RWPE1 (cell line): ENCODE data around the gene TPT1.
A peak's percentile ranks its signal among the peaks of the same experiment; 100 is the strongest.

Experiments
- CTCF ChIA-PET: fragments of 350-600 bp; sonication (Branson Sonifier 250); formaldehyde crosslinking; extraction: SDS; loops from one replicate; lab custom pipeline; 2021; lab: Yijun Ruan, JAX
- POLR2A ChIA-PET: fragments of 400-600 bp; formaldehyde crosslinking; extraction: SDS; loops from one replicate; lab custom pipeline; 2020; ENCODE audit warnings: antibody characterized with exemption; ENCODE audit not compliant: low non-redundant PET; lab: Yijun Ruan, JAX
- DNase-seq: peaks from one replicate; pipeline ENCODE4 v3.0.0; 2012; ENCODE audit warnings: low spot score
- H3K27ac ChIP-seq: fragments of 450-650 bp; 2 replicates; pipeline ENCODE4 v1.5.1; 2017
- TF ChIP-seq, protein P1 (sequence below): fragments of 450-650 bp; conservative IDR thresholded peaks from 2 replicates; pipeline ENCODE4 v1.5.1; 2017; ENCODE audit warnings: low read depth, mild to moderate bottlenecking

Gene TPT1

DNA sequence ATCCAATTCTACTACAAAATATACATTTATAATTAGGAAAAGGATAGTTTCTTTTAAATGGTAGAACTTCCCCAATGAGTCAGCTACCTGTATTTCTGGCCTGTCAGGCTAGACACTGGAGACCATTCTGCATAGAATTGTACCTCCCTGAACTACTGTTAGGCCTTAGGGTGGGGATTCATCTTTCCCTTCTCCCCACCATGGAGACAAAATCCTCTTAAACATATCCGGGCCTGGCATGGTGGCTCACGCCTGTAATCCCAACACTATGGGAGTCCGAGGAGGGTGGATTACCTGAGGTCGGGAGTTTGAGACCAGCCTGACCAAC, 24.5 kb upstream of the TPT1 start:
- no peak for DNase-seq
- CTCF ChIA-PET = no interaction called here
- TF ChIP-seq, protein P1, sequence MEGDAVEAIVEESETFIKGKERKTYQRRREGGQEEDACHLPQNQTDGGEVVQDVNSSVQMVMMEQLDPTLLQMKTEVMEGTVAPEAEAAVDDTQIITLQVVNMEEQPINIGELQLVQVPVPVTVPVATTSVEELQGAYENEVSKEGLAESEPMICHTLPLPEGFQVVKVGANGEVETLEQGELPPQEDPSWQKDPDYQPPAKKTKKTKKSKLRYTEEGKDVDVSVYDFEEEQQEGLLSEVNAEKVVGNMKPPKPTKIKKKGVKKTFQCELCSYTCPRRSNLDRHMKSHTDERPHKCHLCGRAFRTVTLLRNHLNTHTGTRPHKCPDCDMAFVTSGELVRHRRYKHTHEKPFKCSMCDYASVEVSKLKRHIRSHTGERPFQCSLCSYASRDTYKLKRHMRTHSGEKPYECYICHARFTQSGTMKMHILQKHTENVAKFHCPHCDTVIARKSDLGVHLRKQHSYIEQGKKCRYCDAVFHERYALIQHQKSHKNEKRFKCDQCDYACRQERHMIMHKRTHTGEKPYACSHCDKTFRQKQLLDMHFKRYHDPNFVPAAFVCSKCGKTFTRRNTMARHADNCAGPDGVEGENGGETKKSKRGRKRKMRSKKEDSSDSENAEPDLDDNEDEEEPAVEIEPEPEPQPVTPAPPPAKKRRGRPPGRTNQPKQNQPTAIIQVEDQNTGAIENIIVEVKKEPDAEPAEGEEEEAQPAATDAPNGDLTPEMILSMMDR = no peak
- peak overlapping the region; percentile 89 for H3K27ac ChIP-seq
- POLR2A ChIA-PET = no interaction called here

DNA sequence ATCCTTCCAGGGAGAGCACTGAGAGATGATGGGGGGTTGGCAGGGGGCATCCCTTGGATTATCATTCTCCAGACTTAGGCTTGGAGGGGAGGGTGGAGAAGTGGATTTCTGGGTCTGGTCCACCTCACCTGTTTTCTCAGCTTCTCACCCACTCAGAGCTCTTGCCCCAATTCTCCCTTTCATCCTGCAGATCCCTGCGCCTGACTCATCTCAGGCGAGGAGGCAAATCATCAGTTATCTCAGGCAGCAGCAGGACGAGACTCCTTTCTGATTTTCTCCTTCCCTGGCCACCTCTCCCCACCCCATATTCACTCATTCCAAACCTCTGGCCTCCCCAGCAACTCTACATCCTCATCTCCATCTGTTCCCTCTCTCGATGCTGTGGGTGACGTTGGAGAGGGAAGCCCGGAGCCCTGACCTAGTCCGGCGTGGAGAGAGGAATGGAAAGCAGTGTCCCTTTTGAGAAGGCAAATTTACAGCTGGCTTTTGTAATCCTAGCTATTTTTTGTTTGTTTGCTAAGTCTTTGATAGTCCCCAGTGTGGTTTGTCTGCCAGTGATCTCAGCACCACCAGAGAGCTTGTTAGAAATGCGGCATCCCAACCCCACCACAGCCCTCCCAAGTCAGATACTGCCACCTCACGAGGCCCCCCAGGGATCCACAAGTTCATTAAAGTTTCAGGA, 24.0 kb upstream of the TPT1 start:
- CTCF ChIA-PET = no interaction called here
- POLR2A ChIA-PET = interaction anchor here (0.6 kb wide), 1 partner anchor 30 kb away, joined by 5 read pairs; no protein-coding TSS in a partner anchor
- TF ChIP-seq, protein P1 = no peak

DNA sequence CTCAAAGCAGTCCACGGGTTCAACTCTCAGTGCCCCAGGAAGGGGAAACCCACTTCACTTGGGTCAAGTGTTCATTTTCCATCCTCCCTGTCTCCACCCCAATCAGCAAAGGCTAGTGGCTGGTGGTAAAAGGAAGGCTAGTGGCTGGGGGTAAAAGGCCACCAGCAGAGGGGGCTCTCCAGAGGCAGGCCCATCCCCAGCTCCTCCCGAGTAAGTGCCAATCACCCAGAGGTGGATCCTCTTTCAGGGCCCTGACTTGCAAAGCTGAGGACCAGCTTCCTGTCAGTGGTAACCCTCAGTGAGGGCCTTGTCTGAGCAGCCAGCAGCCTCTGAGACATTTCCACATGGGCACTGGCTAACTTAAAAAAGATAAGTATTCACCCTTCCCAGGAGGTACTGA, 22.0 kb upstream of the TPT1 start:
- DNase-seq = no peak
- peak overlapping the region; percentile 91 for H3K27ac ChIP-seq
- TF ChIP-seq, protein P1 = no peak
- POLR2A ChIA-PET = interaction anchor here (0.6 to 1.3 kb wide), 2 partner anchors 9 to 22 kb away, joined by 3 to 6 read pairs; partner anchors contain the start of gene TPT1
- CTCF ChIA-PET = interaction anchor here (0.6 to 1.1 kb wide), 3 partner anchors 8 to 777 kb away, joined by 3 read pairs; no protein-coding TSS in a partner anchor

More for the DNA sequence above, 24.0 kb upstream of the TPT1 start:
- no peak for DNase-seq
- peak overlapping the region; percentile 89 for H3K27ac ChIP-seq

DNA sequence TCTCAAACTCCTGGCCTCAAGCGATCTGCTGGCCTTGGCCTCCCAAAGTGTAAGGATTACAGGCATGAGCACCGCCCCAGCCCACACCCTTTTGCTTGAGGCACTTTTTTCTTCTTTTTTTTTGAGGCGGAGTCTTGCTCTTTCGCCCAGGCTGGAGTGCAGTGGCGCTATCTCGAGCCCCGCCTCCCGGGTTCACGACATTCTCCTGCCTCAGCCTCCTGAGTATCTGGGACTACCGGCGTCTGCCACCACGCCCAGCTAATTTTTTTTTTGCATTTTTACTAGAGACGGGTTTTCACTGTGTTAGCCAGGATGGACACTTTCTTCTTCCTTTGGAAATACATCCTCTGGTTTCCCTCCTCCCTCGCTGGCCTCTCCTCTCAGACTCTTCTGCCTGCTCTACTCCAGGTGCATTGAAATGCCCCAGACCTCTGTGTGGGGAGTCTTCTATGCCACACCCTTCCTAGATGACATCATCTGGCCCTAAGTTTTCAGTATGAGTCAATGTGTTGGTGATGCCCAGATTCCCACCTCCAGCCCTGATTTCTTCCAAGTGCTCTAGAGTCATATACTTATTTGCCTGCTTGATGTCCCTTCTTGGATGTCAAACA, 20.7 kb upstream of the TPT1 start:
- POLR2A ChIA-PET = interaction anchor here (0.6 kb wide), 1 partner anchor 943 kb away, joined by 3 read pairs; no protein-coding TSS in a partner anchor
- TF ChIP-seq, protein P1 = no peak
- peak overlapping the region; percentile 91 for H3K27ac ChIP-seq
- peak; percentile 87 for DNase-seq
- CTCF ChIA-PET = interaction anchor here (0.7 kb wide), 1 partner anchor 43 kb away, joined by 5 read pairs; no protein-coding TSS in a partner anchor

DNA sequence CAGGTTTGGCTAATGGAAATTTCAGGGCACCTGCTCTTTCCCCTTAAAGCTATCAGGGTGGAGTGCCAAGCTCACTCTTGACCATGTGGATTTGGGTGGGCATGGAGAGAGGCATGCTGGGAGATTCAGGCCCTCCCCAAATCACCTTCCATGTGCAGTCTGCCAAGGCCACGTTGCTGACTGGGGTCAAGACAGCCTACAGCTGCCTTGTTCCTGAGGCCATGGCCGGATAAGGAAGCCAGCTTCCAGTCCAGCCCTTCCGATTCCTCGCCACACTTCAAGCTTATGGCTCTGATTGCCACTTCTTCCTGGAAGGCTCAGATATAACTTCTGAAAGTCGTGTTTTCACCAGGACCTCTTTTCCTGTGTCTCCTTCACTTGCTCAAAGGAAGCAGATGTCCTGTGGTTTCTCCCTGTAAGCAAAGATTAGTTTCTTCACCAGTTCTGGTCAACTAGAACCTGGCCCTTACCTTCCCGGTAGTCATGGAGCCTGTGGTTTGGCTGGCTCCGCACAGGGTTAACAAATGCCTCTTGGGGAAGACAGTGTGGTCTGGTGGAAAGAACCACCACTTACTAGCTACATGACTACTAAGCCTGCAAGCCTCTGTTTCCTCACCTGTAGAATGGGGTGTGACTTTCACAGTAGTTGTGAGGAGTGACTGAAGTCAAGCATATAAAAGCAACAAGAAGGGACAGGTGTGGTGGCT, 16.1 kb upstream of the TPT1 start:
- ChIA-PET CTCF (no interaction called here), POLR2A (no interaction called here)
- H3K27ac ChIP-seq = peak overlapping the region; percentile 40
- DNase-seq = no peak
- TF ChIP-seq, protein P1 = no peak

DNA sequence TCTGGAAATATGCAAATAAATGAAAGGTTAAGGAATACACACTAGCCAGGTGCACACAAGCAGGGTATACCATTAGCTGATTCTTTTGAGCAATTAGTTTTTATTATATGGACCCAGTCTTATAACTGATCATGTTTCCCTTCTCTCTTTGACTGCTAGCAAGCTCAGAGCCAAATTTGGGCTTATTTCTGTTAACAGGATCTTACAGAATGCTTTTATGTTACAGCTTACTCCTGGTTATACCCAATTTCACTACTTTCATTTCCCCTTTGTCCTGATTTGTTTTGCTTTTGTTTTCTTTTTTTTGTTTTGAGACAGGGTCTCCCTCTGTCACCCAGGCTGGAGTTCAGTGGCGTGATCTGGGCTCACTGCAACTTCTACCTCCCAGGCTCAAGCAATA, 12.9 kb upstream of the TPT1 start:
- ChIA-PET CTCF (no interaction called here), POLR2A (no interaction called here)
- TF ChIP-seq, protein P1 = no peak
- no peak for DNase-seq
- no peak overlapping the region for H3K27ac ChIP-seq
